HCT116 (cell line): Measurements from ENCODE around the gene FAM20C. TPM values are rescaled to one million over a fixed set of nuclear protein-coding genes. Genes with fewer than 3 reads are reported as not detected.

Source experiments
- ATAC-seq: fragments of 200-7000 bp; cut with Tn5 transposase; 2 replicates; pipeline ENCODE4 v1.9.1; 2020; ENCODE audit warnings: mild to moderate bottlenecking, moderate library complexity
- BruUV-seq: library from RNA; stranded (reverse); fragments of 400-500 nt; replicated peaks from 2 replicates; lab custom pipeline; 2021; lab: Mats Ljungman, UMichigan
- CTCF ChIA-PET: fragments of 300-600 bp; sonication (Branson Sonifier 250); formaldehyde crosslinking; loops from one replicate; lab custom pipeline; 2021; ENCODE audit warnings: antibody characterized with exemption; lab: Charles Lee
- POLR2A ChIA-PET: fragments of 300-600, 350-600 bp; sonication (Branson Sonifier 250); formaldehyde crosslinking; loops from one replicate; lab custom pipeline; 2021; ENCODE audit warnings: antibody characterized with exemption; lab: Charles Lee
- RAD21 ChIA-PET, 2 experiments: fragments of 300-600 bp; sonication (Branson Sonifier 250); formaldehyde crosslinking; loops; one replicate each; lab custom pipeline; 2023; ENCODE audit warnings: low total read pairs in 2 of 2; ENCODE audit not compliant: uncharacterized antibody in 2 of 2, unreplicated experiment in 2 of 2, low non-redundant PET in 1 of 2; lab: Charles Lee
- DNase-seq: peaks from one replicate; pipeline ENCODE4 v3.0.0-alpha.2; 2010; ENCODE audit warnings: low read depth, low spot score
- H2AFZ ChIP-seq: fragments of 200-600 bp; shearing (Covaris generic), sonication (generic); 2 replicates; pipeline ENCODE4 v1.6.1; 2017; ENCODE audit warnings: low read depth, mixed run types, mixed read lengths, antibody characterized with exemption, low read length; ENCODE audit not compliant: poor library complexity, severe bottlenecking
- H3K27ac ChIP-seq: 2 replicates; pipeline ENCODE4 v1.5.1; 2012; ENCODE audit warnings: low read depth, low read length
- H3K27me3 ChIP-seq: fragments of 200-600 bp; sonication (generic); 2 replicates; pipeline ENCODE4 v1.6.1; 2016; ENCODE audit warnings: mixed run types, low read length, mixed read lengths; ENCODE audit not compliant: insufficient read depth
- H3K36me3 ChIP-seq, 2 experiments: fragments of 200-500 bp in 1 of 2; fragments of 200-600 bp in 1 of 2; sonication (Bioruptor generic) in 1 of 2; sonication (generic) in 1 of 2; 2 replicates each; pipeline versions ENCODE4 v1.5.1 to v1.6.1; 2014 to 2016; ENCODE audit warnings: low read length in 2 of 2, inconsistent platforms in 1 of 2, mixed read lengths in 1 of 2, mixed run types in 1 of 2; ENCODE audit not compliant: insufficient read depth in 2 of 2, control insufficient read depth in 1 of 2
- H3K4me1 ChIP-seq, 2 experiments: fragments of 200-600 bp in 1 of 2; sonication (generic) in 1 of 2; 2 replicates each; pipeline versions ENCODE4 v1.5.1 to v1.6.1; 2012 to 2017; ENCODE audit warnings: low read length in 2 of 2, inconsistent platforms in 1 of 2, mild to moderate bottlenecking in 1 of 2, mixed read lengths in 1 of 2, mixed run types in 1 of 2, moderate library complexity in 1 of 2; ENCODE audit not compliant: insufficient read depth in 2 of 2, control insufficient read depth in 1 of 2
- H3K4me2 ChIP-seq: fragments of 200-600 bp; sonication (generic); 2 replicates; pipeline ENCODE4 v1.6.1; 2017; ENCODE audit warnings: mixed run types, low read length, mixed read lengths
- H3K4me3 ChIP-seq, 2 experiments: fragments of 200-600 bp in 1 of 2; sonication (generic) in 1 of 2; replicated peaks in 1 of 2; 2 replicates each; pipeline ENCODE4 v1.5.1; 2011 to 2016; ENCODE audit warnings: low read length in 2 of 2, control low read depth in 1 of 2, low read depth in 1 of 2, mild to moderate bottlenecking in 1 of 2, mixed read lengths in 1 of 2, mixed run types in 1 of 2
- H3K79me2 ChIP-seq: fragments of 200-600 bp; sonication (generic); 2 replicates; pipeline ENCODE4 v1.6.1; 2017; ENCODE audit warnings: mild to moderate bottlenecking, mixed run types, low read length, moderate library complexity, mixed read lengths; ENCODE audit not compliant: insufficient read depth
- H3K9ac ChIP-seq: fragments of 200-600 bp; sonication (generic); 2 replicates; pipeline ENCODE4 v1.6.1; 2016; ENCODE audit warnings: low read length, mixed read lengths
- H3K9me2 ChIP-seq: fragments of 200-600 bp; sonication (generic), shearing (Covaris generic); 2 replicates; pipeline ENCODE4 v1.6.1; 2017; ENCODE audit warnings: mixed run types, mild to moderate bottlenecking, moderate library complexity; ENCODE audit not compliant: insufficient read depth
- H3K9me3 ChIP-seq, 2 experiments: fragments of 200-500 bp in 1 of 2; fragments of 200-600 bp in 1 of 2; sonication (Bioruptor generic) in 1 of 2; sonication (generic) in 1 of 2; 2 replicates each; pipeline ENCODE4 v1.6.1; 2014 to 2017; ENCODE audit warnings: low read length in 2 of 2, mixed read lengths in 2 of 2, inconsistent platforms in 1 of 2, low read depth in 1 of 2, mild to moderate bottlenecking in 1 of 2, mixed run types in 1 of 2, moderate library complexity in 1 of 2; ENCODE audit not compliant: control insufficient read depth in 1 of 2, insufficient read depth in 1 of 2
- H4K20me1 ChIP-seq: fragments of 200-600 bp; sonication (generic), shearing (Covaris generic); 2 replicates; pipeline ENCODE4 v1.6.1; 2017; ENCODE audit warnings: mixed run types, mild to moderate bottlenecking, moderate library complexity; ENCODE audit not compliant: insufficient read depth
- CBX3 ChIP-seq: IDR thresholded peaks from 2 replicates; pipeline ENCODE4 v1.6.1; 2012; ENCODE audit warnings: low read depth
- CEBPB ChIP-seq: IDR thresholded peaks from 2 replicates; pipeline ENCODE4 v1.6.1; 2012; ENCODE audit warnings: low read depth
- EGR1 ChIP-seq: IDR thresholded peaks from 2 replicates; pipeline ENCODE4 v1.6.1; 2012; ENCODE audit warnings: low read depth
- ELF1 ChIP-seq: IDR thresholded peaks from 2 replicates; pipeline ENCODE4 v1.6.1; 2012; ENCODE audit warnings: low read depth, borderline replicate concordance
- EZH2 ChIP-seq: fragments of 200-600 bp; sonication (generic); IDR thresholded peaks from 2 replicates; pipeline ENCODE4 v1.6.1; 2017; ENCODE audit warnings: antibody characterized with exemption, mixed run types
- EZH2phosphoT487 ChIP-seq: fragments of 200-600 bp; IDR thresholded peaks from 2 replicates; pipeline ENCODE4 v1.6.1; 2018; ENCODE audit warnings: antibody characterized with exemption, borderline replicate concordance
- FOSL1 ChIP-seq: IDR thresholded peaks from 2 replicates; pipeline ENCODE4 v1.6.1; 2012; ENCODE audit warnings: low read depth
- JUND ChIP-seq: IDR thresholded peaks from 2 replicates; pipeline ENCODE4 v1.6.1; 2012
- POLR2A ChIP-seq: IDR thresholded peaks from 2 replicates; pipeline ENCODE4 v1.7.0; 2011; ENCODE audit warnings: borderline replicate concordance; ENCODE audit not compliant: insufficient read depth, insufficient read length; ENCODE audit errors: extremely low read depth
- RAD21 ChIP-seq: IDR thresholded peaks from 2 replicates; pipeline ENCODE4 v1.6.1; 2012; ENCODE audit warnings: low read depth, mild to moderate bottlenecking
- SIN3A ChIP-seq: IDR thresholded peaks from 2 replicates; pipeline ENCODE4 v1.6.1; 2012; ENCODE audit warnings: low read depth
- SP1 ChIP-seq: IDR thresholded peaks from 2 replicates; pipeline ENCODE4 v1.6.1; 2012; ENCODE audit warnings: low read depth
- SRF ChIP-seq: IDR thresholded peaks from 2 replicates; pipeline ENCODE4 v1.6.1; 2012; ENCODE audit warnings: low read depth
- ZFX ChIP-seq: fragments of 450-650 bp; IDR thresholded peaks from 2 replicates; pipeline ENCODE4 v1.6.1; 2017
- ZNF274 ChIP-seq: fragments of 200-500 bp; sonication (Bioruptor generic); IDR thresholded peaks from 2 replicates; pipeline ENCODE4 v1.6.1; 2014; ENCODE audit warnings: mild to moderate bottlenecking, low read depth, low read length, inconsistent platforms
- intact Hi-C: fragments of 100-400 bp; cut with micrococcal nuclease; formaldehyde crosslinking; loops from 2 replicates; pipeline ENCODE4 v1.10.0; 2022
- total RNA-seq: library from RNA; stranded (reverse); gene quantifications from one replicate; pipeline ENCODE4 v1.2.1, GENCODE V29; 2021; ENCODE audit not compliant: unreplicated experiment
- TF ChIP-seq, protein P1 (sequence below): IDR thresholded peaks from 2 replicates; pipeline ENCODE4 v1.6.1; 2012
- TF ChIP-seq, protein P2 (sequence below): IDR thresholded peaks from 2 replicates; pipeline ENCODE4 v1.6.1; 2012; ENCODE audit warnings: low read depth

Gene FAM20C
- total RNA-seq, 1 experiment from 2014 or later, result 27.1 TPM

DNA sequence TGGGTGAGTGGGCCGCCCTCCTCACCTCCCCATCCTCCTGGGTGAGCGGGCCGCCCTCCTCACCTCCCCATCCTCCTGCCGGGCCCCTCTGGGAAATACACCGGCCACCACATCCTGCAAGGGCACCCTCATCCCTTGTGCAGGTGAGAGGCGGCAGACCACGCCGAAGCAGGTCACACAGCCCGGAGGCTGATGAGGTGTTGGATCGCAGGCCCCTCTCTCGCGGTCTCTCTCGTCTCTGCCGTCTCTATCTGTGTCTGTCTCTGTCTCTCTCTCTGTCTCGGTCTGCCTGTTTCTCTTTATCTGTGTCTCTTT is 66.8 kb downstream of the FAM20C start:
- DNase-seq, result no peak
- Histone ChIP-seq H3K9me3 (peaks cover 19 to 30% of the 10 kb centered on the region in 2 experiments; a peak in 2 of 4 replicates), H3K36me3 (peaks cover 0 to 5% of the 10 kb centered on the region in 2 experiments; a peak in 2 of 4 replicates), H3K27me3 (no peaks in the 10 kb centered on the region), H3K4me2 (no peak overlapping the region), H3K9me2 (no peaks in the 10 kb centered on the region), H3K4me1 (no peaks in the 10 kb centered on the region), H3K9ac (no peak overlapping the region), H4K20me1 (no peaks in the 10 kb centered on the region)
- POLR2A ChIA-PET, result no interaction called here
- RAD21 ChIA-PET, result no interaction called here
- no peak for ATAC-seq
- intact Hi-C loops, result no loop called here
- CTCF ChIA-PET, result no interaction called here
- TF ChIP-seq JUND (no peak), POLR2A (no peak), SP1 (no peak), ELF1 (no peak), EZH2phosphoT487 (no peak), SRF (no peak), FOSL1 (no peak), ZFX (no peak), SIN3A (no peak), ZNF274 (no peak), EGR1 (no peak), CBX3 (no peak), RAD21 (no peak), EZH2 (no peak), CEBPB (no peak)
- TF ChIP-seq, protein P1, sequence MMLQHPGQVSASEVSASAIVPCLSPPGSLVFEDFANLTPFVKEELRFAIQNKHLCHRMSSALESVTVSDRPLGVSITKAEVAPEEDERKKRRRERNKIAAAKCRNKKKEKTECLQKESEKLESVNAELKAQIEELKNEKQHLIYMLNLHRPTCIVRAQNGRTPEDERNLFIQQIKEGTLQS, result no peak
- TF ChIP-seq, protein P2, sequence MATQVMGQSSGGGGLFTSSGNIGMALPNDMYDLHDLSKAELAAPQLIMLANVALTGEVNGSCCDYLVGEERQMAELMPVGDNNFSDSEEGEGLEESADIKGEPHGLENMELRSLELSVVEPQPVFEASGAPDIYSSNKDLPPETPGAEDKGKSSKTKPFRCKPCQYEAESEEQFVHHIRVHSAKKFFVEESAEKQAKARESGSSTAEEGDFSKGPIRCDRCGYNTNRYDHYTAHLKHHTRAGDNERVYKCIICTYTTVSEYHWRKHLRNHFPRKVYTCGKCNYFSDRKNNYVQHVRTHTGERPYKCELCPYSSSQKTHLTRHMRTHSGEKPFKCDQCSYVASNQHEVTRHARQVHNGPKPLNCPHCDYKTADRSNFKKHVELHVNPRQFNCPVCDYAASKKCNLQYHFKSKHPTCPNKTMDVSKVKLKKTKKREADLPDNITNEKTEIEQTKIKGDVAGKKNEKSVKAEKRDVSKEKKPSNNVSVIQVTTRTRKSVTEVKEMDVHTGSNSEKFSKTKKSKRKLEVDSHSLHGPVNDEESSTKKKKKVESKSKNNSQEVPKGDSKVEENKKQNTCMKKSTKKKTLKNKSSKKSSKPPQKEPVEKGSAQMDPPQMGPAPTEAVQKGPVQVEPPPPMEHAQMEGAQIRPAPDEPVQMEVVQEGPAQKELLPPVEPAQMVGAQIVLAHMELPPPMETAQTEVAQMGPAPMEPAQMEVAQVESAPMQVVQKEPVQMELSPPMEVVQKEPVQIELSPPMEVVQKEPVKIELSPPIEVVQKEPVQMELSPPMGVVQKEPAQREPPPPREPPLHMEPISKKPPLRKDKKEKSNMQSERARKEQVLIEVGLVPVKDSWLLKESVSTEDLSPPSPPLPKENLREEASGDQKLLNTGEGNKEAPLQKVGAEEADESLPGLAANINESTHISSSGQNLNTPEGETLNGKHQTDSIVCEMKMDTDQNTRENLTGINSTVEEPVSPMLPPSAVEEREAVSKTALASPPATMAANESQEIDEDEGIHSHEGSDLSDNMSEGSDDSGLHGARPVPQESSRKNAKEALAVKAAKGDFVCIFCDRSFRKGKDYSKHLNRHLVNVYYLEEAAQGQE, result no peak
- TF ChIP-seq, all 23 proteins: peak for 0
- no peak overlapping the region for H2AFZ ChIP-seq
- BruUV-seq, result no TSS peak
- H3K27ac ChIP-seq, result no peak overlapping the region
- H3K79me2 ChIP-seq, result no peaks in the 10 kb centered on the region
- H3K4me3 ChIP-seq, result no peak overlapping the region
